Activated CD8-positive, alpha-beta memory T cell treated with anti-CD3 and anti-CD28 coated beads for 1 hour (primary cell): Measurements from ENCODE around the gene CLIC5.

Experiments used
- DNase-seq, 2 donors: peaks; one replicate each; pipeline ENCODE4 v3.0.0-alpha.2; 2020; ENCODE audit warnings: low read depth in 1 of 2; ENCODE audit errors: extremely low read depth in 1 of 2

CLIC5 gene

GRCh38 chr6:45966340-45966739 is 49.3 kb downstream of the CLIC5 start:
- DNase-seq, result no peak

GRCh38 chr6:45965792-45966191 is 49.9 kb downstream of the CLIC5 start:
- no peak for DNase-seq

- DNase-seq, result no peak
Measured at GRCh38 chr6:45965007-45965406, 50.7 kb downstream of the CLIC5 start.

- DNase-seq, result no peak
Measured at GRCh38 chr6:45964300-45964699, 51.4 kb downstream of the CLIC5 start.

GRCh38 chr6:45963896-45964295 is 51.8 kb downstream of the CLIC5 start:
- no peak for DNase-seq

- no peak for DNase-seq
Measured at GRCh38 chr6:45961125-45961524, 54.5 kb downstream of the CLIC5 start.

GRCh38 chr6:45959534-45960145 is 56.0 kb downstream of the CLIC5 start:
- DNase-seq, result no peak

- no peak for DNase-seq
Measured at GRCh38 chr6:45956663-45957062, 59.0 kb downstream of the CLIC5 start.

GRCh38 chr6:45956176-45956575 is 59.5 kb downstream of the CLIC5 start:
- no peak for DNase-seq

- DNase-seq, result no peak
Measured at GRCh38 chr6:45955597-45955996, 60.1 kb downstream of the CLIC5 start.

GRCh38 chr6:45952546-45952945 is 63.1 kb downstream of the CLIC5 start:
- no peak for DNase-seq

GRCh38 chr6:45952168-45952529 is 63.5 kb downstream of the CLIC5 start:
- DNase-seq, result no peak

- DNase-seq, result no peak
Measured at GRCh38 chr6:45951321-45952167, 64.1 kb downstream of the CLIC5 start.

- DNase-seq, result no peak
Measured at GRCh38 chr6:45949256-45949655, 66.4 kb downstream of the CLIC5 start.

GRCh38 chr6:45947807-45948206 is 67.9 kb downstream of the CLIC5 start:
- no peak for DNase-seq

- DNase-seq, result no peak
Measured at GRCh38 chr6:45946887-45947286, 68.8 kb downstream of the CLIC5 start.

- no peak for DNase-seq
Measured at GRCh38 chr6:45946352-45946751, 69.3 kb downstream of the CLIC5 start.

GRCh38 chr6:45942953-45943352 is 72.7 kb downstream of the CLIC5 start:
- DNase-seq, result no peak

- no peak for DNase-seq
Measured at GRCh38 chr6:45933855-45934254, 81.8 kb downstream of the CLIC5 start.

- DNase-seq, result no peak
Measured at GRCh38 chr6:45931232-45931631, 84.4 kb downstream of the CLIC5 start.

- peak; percentile 14 to 17 for DNase-seq
Measured at GRCh38 chr6:45930420-45931040, 85.1 kb downstream of the CLIC5 start.
